Esophagus muscularis mucosa (tissue), 4 donors: ENCODE data around the gene PPP1CA. TPM values are rescaled to one million over a fixed set of nuclear protein-coding genes. Genes with fewer than 3 reads are reported as not detected.

Experiments used
- DNase-seq: peaks from one replicate; pipeline ENCODE4 v3.0.0-alpha.2; 2017; ENCODE audit errors: extremely low spot score
- H3K27ac ChIP-seq, 4 donors: fragments of 200-600 bp; sonication (generic); replicated peaks in 1 of 4; 1 replicate in 3 of 4; 2 replicates in 1 of 4; pipeline ENCODE4 v1.5.1; 2016 to 2019; ENCODE audit warnings: mild to moderate bottlenecking in 1 of 4
- H3K27me3 ChIP-seq, 4 donors: fragments of 200-600 bp; sonication (generic); one replicate each; pipeline versions ENCODE4 v1.5.1 to v1.6.0; 2016 to 2019
- H3K36me3 ChIP-seq, 4 donors: fragments of 200-600 bp; sonication (generic); one replicate each; pipeline ENCODE4 v1.5.1; 2016 to 2019
- H3K4me1 ChIP-seq, 4 donors: fragments of 200-600 bp; sonication (generic); one replicate each; pipeline ENCODE4 v1.5.1; 2016 to 2019
- H3K4me3 ChIP-seq, 4 donors: fragments of 200-600 bp; sonication (generic); 1 replicate in 2 of 4; 2 replicates in 2 of 4; pipeline ENCODE4 v1.5.1; 2016 to 2019; ENCODE audit warnings: mild to moderate bottlenecking in 4 of 4, moderate library complexity in 1 of 4
- H3K9me3 ChIP-seq, 4 donors: fragments of 200-600 bp; sonication (generic); 1 replicate in 3 of 4; 2 replicates in 1 of 4; pipeline ENCODE4 v1.5.1; 2016 to 2019
- EP300 ChIP-seq: sonication (generic); formaldehyde crosslinking; IDR thresholded peaks from one replicate; pipeline ENCODE4 v1.6.1; 2017; ENCODE audit warnings: antibody characterized with exemption
- POLR2A ChIP-seq: fragments of 450-650 bp; IDR thresholded peaks from one replicate; pipeline ENCODE4 v1.6.1; 2017; ENCODE audit warnings: antibody characterized with exemption, moderate library complexity, mild to moderate bottlenecking, low read depth
- POLR2AphosphoS5 ChIP-seq, 2 donors: sonication (generic); formaldehyde crosslinking; IDR thresholded peaks; one replicate each; pipeline ENCODE4 v1.6.1; 2017; ENCODE audit warnings: antibody characterized with exemption in 2 of 2
- WGBS: methylation state at CpG from one replicate; pipeline ENCODE4 v1.1.5; 2018; 5-methylcytosine and 5-hydroxymethylcytosine counted together
- intact Hi-C: fragments of 100-400 bp; cut with DNase I; formaldehyde crosslinking; loops from one replicate; pipeline ENCODE4 v1.15.1; 2023
- total RNA-seq, 4 donors: library from RNA; depleted of rRNA; stranded (reverse); fragments of >200 nt; gene quantifications; one replicate each; pipeline versions ENCODE4 v1.1.0 to v1.2.1, GENCODE V29; 2016
- TF ChIP-seq, protein P1 (sequence below), 3 experiments: fragments of 200-600 bp in 2 of 3; fragments of 450-650 bp in 1 of 3; sonication (generic) in 2 of 3; IDR thresholded peaks; one replicate each; pipeline ENCODE4 v1.5.1; 2017 to 2019; ENCODE audit warnings: antibody characterized with exemption in 3 of 3, mild to moderate bottlenecking in 2 of 3, moderate library complexity in 1 of 3

PPP1CA gene
- total RNA-seq, 4 donors from 2014 or later = 56.9 to 87.3 (median 78.7) TPM

DNA sequence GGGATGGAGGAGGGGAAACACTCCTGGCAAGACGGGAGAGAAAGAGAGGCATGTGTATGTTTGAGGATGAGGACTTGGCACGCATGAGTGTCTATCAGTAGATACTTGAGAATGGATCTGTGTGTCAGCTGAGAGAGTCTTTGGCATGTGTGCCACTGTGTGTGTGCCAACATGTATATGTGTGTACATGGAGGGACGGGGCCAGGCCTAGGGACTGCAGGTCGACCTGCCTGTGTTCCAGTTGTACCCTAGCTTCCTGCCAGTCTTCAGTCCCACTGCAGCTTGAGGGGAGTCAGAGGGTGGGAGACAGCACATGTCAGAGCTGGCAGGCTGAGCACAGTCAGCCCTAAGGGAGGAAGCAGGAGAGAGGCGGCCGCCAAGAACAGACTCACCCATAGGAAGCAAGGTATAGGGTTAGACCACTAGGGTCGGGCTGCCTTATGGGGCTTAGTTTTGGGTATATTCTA is 33.9 kb downstream of the PPP1CA start:
- DNase-seq = no peak
- TF ChIP-seq POLR2A (no peak), EP300 (no peak), POLR2AphosphoS5 (IDR thresholded peaks at IDR 0.05) (no peak)
- TF ChIP-seq, protein P1, sequence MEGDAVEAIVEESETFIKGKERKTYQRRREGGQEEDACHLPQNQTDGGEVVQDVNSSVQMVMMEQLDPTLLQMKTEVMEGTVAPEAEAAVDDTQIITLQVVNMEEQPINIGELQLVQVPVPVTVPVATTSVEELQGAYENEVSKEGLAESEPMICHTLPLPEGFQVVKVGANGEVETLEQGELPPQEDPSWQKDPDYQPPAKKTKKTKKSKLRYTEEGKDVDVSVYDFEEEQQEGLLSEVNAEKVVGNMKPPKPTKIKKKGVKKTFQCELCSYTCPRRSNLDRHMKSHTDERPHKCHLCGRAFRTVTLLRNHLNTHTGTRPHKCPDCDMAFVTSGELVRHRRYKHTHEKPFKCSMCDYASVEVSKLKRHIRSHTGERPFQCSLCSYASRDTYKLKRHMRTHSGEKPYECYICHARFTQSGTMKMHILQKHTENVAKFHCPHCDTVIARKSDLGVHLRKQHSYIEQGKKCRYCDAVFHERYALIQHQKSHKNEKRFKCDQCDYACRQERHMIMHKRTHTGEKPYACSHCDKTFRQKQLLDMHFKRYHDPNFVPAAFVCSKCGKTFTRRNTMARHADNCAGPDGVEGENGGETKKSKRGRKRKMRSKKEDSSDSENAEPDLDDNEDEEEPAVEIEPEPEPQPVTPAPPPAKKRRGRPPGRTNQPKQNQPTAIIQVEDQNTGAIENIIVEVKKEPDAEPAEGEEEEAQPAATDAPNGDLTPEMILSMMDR (IDR thresholded peaks at IDR 0.05) = no peak
- peaks cover 0 to 16% (median 13%) of the 10 kb centered on the region in 4 donors for H3K36me3 ChIP-seq
- peaks cover 49 to 83% (median 77%) of the 10 kb centered on the region in 4 donors for H3K4me1 ChIP-seq
- intact Hi-C loops = no loop called here
- 66% methylated on average over 7 of the region's 7 CpGs for WGBS
- H3K27me3 ChIP-seq = no peaks in the 10 kb centered on the region
- peak overlapping the region; percentile 83 to 99 (median 98) for H3K27ac ChIP-seq
- H3K4me3 ChIP-seq = no peak overlapping the region
- no peaks in the 10 kb centered on the region for H3K9me3 ChIP-seq

DNA sequence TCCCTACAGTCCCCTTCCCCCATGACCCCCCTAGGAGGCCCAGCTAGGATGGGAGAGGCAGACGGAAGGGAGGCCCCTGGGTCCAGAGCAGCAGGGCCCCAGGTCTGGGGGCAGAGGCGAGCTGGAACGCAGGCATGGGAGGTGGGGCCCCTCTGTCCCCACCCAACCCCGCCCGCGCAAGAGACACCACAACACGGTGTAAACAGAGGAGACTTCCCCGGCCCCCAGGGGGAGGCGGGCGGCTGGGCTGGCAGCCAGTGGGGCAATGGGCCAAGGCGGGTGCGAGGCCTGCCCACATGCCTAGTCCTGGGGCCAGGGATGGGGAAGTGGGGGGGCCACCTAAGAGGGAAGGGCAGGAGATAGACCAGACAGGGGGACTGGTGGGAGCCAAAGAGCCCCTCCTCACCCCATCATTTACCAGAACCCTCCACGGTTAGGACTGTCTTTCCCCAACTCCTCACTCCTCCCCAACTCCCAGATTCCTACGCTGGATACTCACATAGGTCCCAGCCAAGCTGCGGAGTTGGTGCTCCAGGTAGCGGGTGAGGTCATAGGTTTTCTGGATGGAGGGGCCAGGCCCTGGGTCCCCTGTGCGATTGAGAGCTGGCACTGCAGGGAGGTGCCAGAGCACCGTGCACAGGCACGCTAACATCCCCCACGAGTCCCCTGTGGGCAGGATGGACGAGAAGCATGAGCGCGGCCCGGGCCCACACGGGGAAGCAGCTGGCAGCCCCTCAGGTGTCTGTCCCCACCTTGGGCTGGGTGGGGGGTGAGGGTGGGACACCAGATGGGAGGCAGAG is 34.5 kb downstream of the PPP1CA start:
- no peak for DNase-seq
- H3K27me3 ChIP-seq = no peaks in the 10 kb centered on the region
- WGBS = 41% methylated on average over 10 of the region's 25 CpGs
- H3K9me3 ChIP-seq = no peaks in the 10 kb centered on the region
- peaks cover 0 to 16% (median 13%) of the 10 kb centered on the region in 4 donors for H3K36me3 ChIP-seq
- peak overlapping the region; percentile 8 to 28 (median 20) for H3K4me3 ChIP-seq
- peak overlapping the region; percentile 83 to 99 (median 98) for H3K27ac ChIP-seq
- intact Hi-C loops = no loop called here
- TF ChIP-seq, protein P1 (IDR thresholded peaks at IDR 0.05) = no peak
- TF ChIP-seq POLR2AphosphoS5 (IDR thresholded peaks at IDR 0.05) = peak in 1 of 2 donors; percentile 33
- TF ChIP-seq POLR2A = no peak
- TF ChIP-seq EP300 = peak; percentile 21
- peaks cover 48 to 80% (median 73%) of the 10 kb centered on the region in 4 donors for H3K4me1 ChIP-seq

DNA sequence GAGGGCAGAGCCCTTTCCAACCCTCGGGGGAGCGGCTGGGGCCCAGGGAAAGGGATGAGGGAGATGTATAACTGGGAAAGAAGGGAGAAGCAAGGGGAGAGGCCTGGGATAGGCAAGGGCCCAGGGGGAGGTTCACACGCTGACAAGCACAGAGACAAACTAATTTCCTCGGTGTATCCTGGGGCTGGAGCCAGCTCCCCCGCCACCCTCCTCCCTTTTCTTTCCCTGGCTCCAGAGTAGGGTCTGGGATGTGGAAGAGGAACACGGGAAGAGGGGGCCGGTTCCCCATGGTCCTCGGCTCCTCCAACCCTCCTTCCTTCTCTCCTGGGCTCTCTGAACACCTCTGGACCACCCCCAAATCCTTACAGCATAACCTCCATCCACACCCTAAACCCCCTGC is 35.1 kb downstream of the PPP1CA start:
- peak overlapping the region; percentile 8 to 28 (median 20) for H3K4me3 ChIP-seq
- H3K4me1 ChIP-seq = peaks cover 42 to 74% (median 67%) of the 10 kb centered on the region in 4 donors
- 17% methylated on average over 8 of the region's 8 CpGs for WGBS
- peaks cover 0 to 16% (median 13%) of the 10 kb centered on the region in 4 donors for H3K36me3 ChIP-seq
- intact Hi-C loops = no loop called here
- TF ChIP-seq, protein P1 (IDR thresholded peaks at IDR 0.05) = no peak
- peak in 1 of 2 donors; percentile 22 for TF ChIP-seq POLR2AphosphoS5 (IDR thresholded peaks at IDR 0.05)
- peak overlapping the region; percentile 83 to 99 (median 98) for H3K27ac ChIP-seq
- no peaks in the 10 kb centered on the region for H3K27me3 ChIP-seq
- no peak for DNase-seq
- H3K9me3 ChIP-seq = no peaks in the 10 kb centered on the region

DNA sequence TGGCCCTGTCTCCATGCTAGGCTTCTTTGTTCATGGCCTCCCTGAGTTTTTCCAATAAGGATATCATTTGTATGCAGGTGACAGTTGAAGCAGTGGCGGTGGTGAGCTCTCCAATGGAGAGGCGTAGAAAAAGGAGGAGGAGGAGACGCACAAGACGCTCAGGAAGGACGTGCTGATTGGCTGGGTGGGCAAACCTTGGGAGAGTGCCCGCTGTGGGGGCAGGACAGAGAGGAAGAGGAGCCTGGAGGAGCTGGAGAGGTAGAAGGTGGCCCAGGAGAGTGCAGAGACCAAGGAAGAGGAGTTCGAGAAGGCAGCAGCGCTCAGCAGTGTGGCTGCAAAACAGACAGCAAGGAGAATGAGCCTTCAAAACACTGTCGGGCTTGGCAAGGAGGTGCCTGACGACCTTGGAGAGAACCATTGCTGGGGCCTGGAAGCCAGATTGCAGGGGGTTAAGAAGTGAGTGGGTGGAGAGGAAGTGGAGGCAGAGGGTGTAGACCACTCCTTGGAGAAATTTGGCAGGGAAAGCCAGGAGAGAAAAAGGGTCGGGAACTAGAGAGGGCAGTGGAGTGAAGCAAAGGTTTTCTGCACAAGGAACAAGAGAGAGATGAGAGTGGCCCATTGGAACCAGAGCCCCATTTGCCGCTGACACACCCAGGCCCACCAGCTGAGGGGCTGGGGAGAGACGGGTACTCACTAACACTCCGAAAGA is 35.8 kb downstream of the PPP1CA start:
- no peak for DNase-seq
- intact Hi-C loops = no loop called here
- H3K4me3 ChIP-seq = peak overlapping the region in 3 of 4 donors; percentile 8 to 20 (median 8)
- no peaks in the 10 kb centered on the region for H3K27me3 ChIP-seq
- WGBS = 59% methylated on average over 14 of the region's 14 CpGs
- H3K4me1 ChIP-seq = peaks cover 36 to 67% (median 61%) of the 10 kb centered on the region in 4 donors
- H3K36me3 ChIP-seq = peaks cover 0 to 16% (median 13%) of the 10 kb centered on the region in 4 donors
- peak overlapping the region; percentile 83 to 99 (median 98) for H3K27ac ChIP-seq
- H3K9me3 ChIP-seq = no peaks in the 10 kb centered on the region
- TF ChIP-seq, protein P1 (IDR thresholded peaks at IDR 0.05) = no peak
- TF ChIP-seq POLR2A = no peak
- no peak for TF ChIP-seq EP300
- TF ChIP-seq POLR2AphosphoS5 (IDR thresholded peaks at IDR 0.05) = no peak
